NCI-H1694 (cell line): ENCODE results near the gene AOX1.
"Not testable (repeated sequence)": the region's sequence is repeated elsewhere in the genome, so short reads cannot be mapped to it uniquely, and the experiment has no call there.

ENCODE experiments used
- DNase-seq: peaks from one replicate; lab custom pipeline; 2025; lab: John Stamatoyannopoulos, UW

Gene AOX1

GRCh38 chr2:200603972-200604371 lies 18.2 kb downstream of the AOX1 start:
- no peak for DNase-seq

GRCh38 chr2:200604571-200605255 lies 18.9 kb downstream of the AOX1 start:
- no peak for DNase-seq

- no peak for DNase-seq
Measured at GRCh38 chr2:200608341-200609027, 22.7 kb downstream of the AOX1 start.

GRCh38 chr2:200609028-200609614 lies 23.3 kb downstream of the AOX1 start:
- DNase-seq = no peak

- DNase-seq = not testable (repeated sequence)
Measured at GRCh38 chr2:200610217-200610616, 24.4 kb downstream of the AOX1 start.

- DNase-seq = no peak
Measured at GRCh38 chr2:200613692-200614091, 27.9 kb downstream of the AOX1 start.

GRCh38 chr2:200614249-200614648 lies 28.4 kb downstream of the AOX1 start:
- DNase-seq = no peak

GRCh38 chr2:200615247-200615646 lies 29.4 kb downstream of the AOX1 start:
- DNase-seq = no peak

- DNase-seq = no peak
Measured at GRCh38 chr2:200616193-200616592, 30.4 kb downstream of the AOX1 start.

GRCh38 chr2:200616656-200617055 lies 30.8 kb downstream of the AOX1 start:
- no peak for DNase-seq

GRCh38 chr2:200617156-200618053 lies 31.6 kb downstream of the AOX1 start:
- no peak for DNase-seq

- DNase-seq = no peak
Measured at GRCh38 chr2:200618054-200618419, 32.2 kb downstream of the AOX1 start.

GRCh38 chr2:200618590-200619021 lies 32.8 kb downstream of the AOX1 start:
- DNase-seq = no peak

GRCh38 chr2:200619279-200619678 lies 33.5 kb downstream of the AOX1 start:
- no peak for DNase-seq

- DNase-seq = no peak
Measured at GRCh38 chr2:200620606-200621390, 35.0 kb downstream of the AOX1 start.

GRCh38 chr2:200622106-200622505 lies 36.3 kb downstream of the AOX1 start:
- DNase-seq = no peak

- DNase-seq = no peak
Measured at GRCh38 chr2:200624026-200624425, 38.2 kb downstream of the AOX1 start.

GRCh38 chr2:200624658-200625057 lies 38.8 kb downstream of the AOX1 start:
- DNase-seq = no peak

- no peak for DNase-seq
Measured at GRCh38 chr2:200625282-200625681, 39.5 kb downstream of the AOX1 start.

- DNase-seq = no peak
Measured at GRCh38 chr2:200625958-200626363, 40.1 kb downstream of the AOX1 start.

- DNase-seq = no peak
Measured at GRCh38 chr2:200627110-200627770, 41.4 kb downstream of the AOX1 start.
